T47D (cell line): ENCODE data around the gene MYL12A.
"Not testable (repeated sequence)": the region's sequence is repeated elsewhere in the genome, so short reads cannot be mapped to it uniquely, and the experiment has no call there.

Source experiments
- DNase-seq, 2 experiments: peaks; one replicate each; pipeline versions ENCODE4 v3.0.0 to v3.0.0-alpha.2; 2011 to 2012; ENCODE audit warnings: low read depth in 1 of 2, low spot score in 1 of 2
- JUND ChIP-seq: IDR thresholded peaks from 2 replicates; pipeline ENCODE4 v1.6.1; 2012; ENCODE audit warnings: low read depth
- in situ Hi-C: cut with HindIII; loops from 2 replicates; pipeline ENCODE4 v1.10.0; 2016; ENCODE audit warnings: low sequenced_read_pairs, low pct_unique_long_range_greater_than_20kb

The MYL12A gene

GRCh38 chr18:3216987-3217386 is 30.6 kb upstream of the MYL12A start:
- DNase-seq: no peak
- no peak for TF ChIP-seq JUND
- in situ Hi-C loops: no loop called here

- TF ChIP-seq JUND: no peak
- DNase-seq: peak in 1 of 2 experiments; percentile 42
- in situ Hi-C loops: no loop called here
These were observed 29.5 kb upstream of the MYL12A start for GRCh38 chr18:3217948-3218647.

DNA sequence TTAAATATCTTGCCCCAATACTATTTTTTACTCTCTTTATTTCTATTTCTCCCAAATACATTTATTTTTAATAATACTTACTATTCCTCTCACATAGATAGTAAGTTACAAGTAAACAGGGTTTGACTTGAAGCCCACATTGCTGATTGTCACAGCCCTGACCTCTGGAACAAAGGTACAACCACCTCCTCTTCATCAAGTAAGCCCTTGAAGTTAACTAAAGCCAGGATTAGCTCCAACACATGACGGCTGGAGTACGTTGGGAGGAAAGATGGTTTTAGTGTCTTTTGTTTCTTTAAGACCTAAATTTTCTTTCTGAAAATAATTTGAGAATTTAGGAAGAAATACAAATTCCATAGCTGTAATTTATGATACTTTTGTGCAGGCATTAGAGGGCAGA is 28.8 kb upstream of the MYL12A start:
- no peak for TF ChIP-seq JUND
- in situ Hi-C loops: no loop called here
- no peak for DNase-seq

GRCh38 chr18:3219241-3219630 is 28.4 kb upstream of the MYL12A start:
- DNase-seq: no peak
- in situ Hi-C loops: no loop called here
- TF ChIP-seq JUND: no peak

- no peak for DNase-seq
- no peak for TF ChIP-seq JUND
- in situ Hi-C loops: no loop called here
These were observed 27.8 kb upstream of the MYL12A start, which contains the start of gene MYOM1 for GRCh38 chr18:3219631-3220335. TSS of gene MYOM1 (minus strand) at chr18:3219968. CDS start at chr18:3215223, 4,745 bp downstream.

DNA sequence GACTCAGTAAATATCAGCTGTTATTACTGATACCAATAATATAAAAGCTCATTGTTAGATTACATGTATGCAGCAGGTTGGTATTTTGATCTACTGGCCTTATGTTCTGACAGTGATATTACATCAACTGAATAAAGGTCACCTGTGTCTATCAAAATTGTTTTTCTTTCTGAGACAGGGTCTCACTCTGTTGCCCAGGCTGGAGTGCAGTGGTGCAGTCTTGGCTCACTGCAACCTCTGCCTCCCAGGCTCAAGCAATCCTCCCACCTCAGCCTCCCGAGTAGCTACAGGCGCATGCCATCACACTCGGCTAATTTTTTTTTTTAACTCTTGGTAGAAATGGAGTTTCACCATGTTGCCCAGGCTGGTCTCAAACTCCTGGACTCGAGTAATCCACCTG is 26.7 kb upstream of the MYL12A start:
- in situ Hi-C loops: not testable (repeated sequence)

GRCh38 chr18:3221496-3221895 is 26.1 kb upstream of the MYL12A start:
- no peak for TF ChIP-seq JUND
- in situ Hi-C loops: no loop called here
- DNase-seq: no peak

More for the DNA sequence above, 26.7 kb upstream of the MYL12A start:
- DNase-seq: not testable (repeated sequence)

DNA sequence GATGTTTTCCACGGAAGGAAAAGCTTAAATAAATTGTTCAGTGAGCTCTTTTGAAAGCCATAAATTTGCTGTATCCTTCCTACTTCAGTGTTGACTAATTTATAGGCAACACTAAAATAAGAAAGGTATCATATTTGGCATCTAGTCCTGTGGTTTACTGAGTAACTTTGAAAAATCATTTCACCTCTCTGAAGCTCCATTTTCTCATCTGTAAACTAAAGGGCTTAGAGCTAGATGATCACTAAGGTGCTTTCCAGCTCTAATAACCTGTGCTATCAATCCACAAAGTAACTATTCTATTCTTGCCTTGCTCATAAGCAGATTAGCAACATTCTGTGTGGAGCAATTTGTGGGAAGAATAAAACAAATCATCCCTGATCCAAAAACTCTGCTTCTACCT is 24.2 kb upstream of the MYL12A start:
- DNase-seq: no peak
- in situ Hi-C loops: no loop called here

DNA sequence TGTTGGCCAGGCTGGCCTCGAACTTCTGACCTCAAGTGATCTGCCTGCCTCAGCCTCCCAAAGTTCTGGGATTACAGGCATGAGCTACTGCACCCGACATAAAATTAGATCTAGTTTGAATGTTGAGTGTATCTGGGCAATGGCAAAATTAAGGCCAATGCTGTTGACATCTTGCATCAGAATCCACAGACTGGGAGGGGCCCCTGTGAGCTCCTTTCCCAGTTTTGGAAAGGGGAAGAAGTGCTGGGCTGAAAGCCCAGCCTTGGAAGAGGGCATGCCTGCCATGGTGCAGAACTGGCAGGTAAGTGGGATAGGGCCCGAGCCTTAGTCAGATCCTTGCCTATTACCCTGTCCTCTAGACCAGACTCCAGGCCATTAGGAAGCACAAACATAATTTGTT is 23.4 kb upstream of the MYL12A start:
- no peak for TF ChIP-seq JUND
- no peak for DNase-seq
- in situ Hi-C loops: no loop called here

More for the DNA sequence above, 24.2 kb upstream of the MYL12A start:
- TF ChIP-seq JUND: no peak

GRCh38 chr18:3225588-3225987 is 22.0 kb upstream of the MYL12A start:
- no peak for TF ChIP-seq JUND
- DNase-seq: no peak
- in situ Hi-C loops: no loop called here

DNA sequence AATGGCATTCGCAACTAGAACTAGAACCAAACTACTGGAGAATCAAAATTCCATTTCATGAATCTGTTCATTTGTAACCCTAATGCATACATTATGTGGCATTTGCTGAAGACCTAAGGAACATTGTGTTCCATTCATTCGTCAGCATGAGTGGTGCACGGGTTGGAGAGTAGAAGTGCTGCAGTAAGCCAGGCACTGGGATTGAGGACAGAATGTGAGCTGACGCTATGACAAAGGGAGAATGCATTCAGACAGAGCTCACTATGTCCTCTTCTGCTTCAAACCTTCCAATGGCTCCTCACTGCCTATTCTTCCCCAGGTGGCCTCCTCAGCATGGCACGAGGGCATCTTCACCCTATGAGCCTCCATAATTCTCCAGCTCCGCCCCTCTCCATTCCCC is 21.6 kb upstream of the MYL12A start:
- no peak for DNase-seq
- in situ Hi-C loops: no loop called here
- no peak for TF ChIP-seq JUND

DNA sequence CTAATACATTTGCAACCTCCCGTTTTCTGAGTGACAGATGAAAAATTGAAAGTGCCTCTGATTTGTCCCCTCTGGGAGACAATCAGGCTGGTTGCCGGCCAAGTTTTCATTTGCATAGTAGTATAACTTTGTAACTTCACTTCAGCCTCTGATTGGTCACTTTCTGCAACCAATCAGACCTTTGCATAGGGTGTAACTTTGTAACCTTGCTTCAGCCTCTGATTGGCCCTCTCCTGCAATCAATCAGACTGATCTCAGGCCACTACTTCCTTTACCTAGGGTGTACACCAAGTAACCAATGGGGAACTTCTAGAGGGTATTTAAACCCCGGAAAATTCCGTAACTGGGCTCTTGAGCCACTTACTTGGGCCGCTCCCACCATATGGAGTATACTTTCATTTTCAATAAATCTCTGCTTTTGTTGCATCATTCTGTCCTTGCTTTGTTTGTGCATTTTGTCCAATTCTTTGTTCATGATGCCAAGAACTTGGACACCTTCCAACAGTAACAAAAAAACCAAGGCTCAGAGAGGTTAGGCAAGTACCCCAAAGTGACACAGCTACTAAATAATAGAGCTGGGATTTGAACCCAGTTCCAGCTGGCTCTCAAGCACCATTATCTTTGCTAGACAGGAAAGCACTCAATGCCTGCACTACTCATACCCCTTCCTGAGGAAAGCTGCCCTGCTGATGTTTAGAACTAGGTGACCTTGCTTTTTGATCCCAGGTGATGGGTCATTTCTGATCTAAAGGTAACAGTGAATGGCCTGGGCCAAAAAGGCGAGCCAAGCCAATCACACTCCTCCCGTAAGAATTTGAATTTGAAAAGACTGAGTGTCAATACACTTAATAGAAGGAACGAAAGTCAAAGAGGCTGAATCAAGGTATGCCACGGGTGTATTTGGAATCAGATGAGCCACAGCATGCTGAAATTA is 16.9 kb upstream of the MYL12A start:
- peak in 1 of 2 experiments; percentile 56 for DNase-seq
- no peak for TF ChIP-seq JUND

GRCh38 chr18:3233004-3233403 is 14.6 kb upstream of the MYL12A start:
- no peak for TF ChIP-seq JUND
- in situ Hi-C loops: no loop called here
- no peak for DNase-seq

More for the DNA sequence above, 16.9 kb upstream of the MYL12A start:
- in situ Hi-C loops: no loop called here
